Mammary epithelial cell (primary cell): ENCODE data around the gene CABS1.

Experiments
- EZH2 ChIP-seq: IDR thresholded peaks from 2 replicates; pipeline ENCODE4 v1.6.1; 2012; ENCODE audit warnings: low read length, inconsistent platforms, borderline replicate concordance
- TF ChIP-seq, protein P1 (sequence below), 2 donors: IDR thresholded peaks in 1 of 2; conservative IDR thresholded peaks in 1 of 2; 2 replicates each; pipeline ENCODE4 v1.5.1; 2011 to 2012; ENCODE audit warnings: inconsistent platforms in 2 of 2, low read length in 2 of 2, mild to moderate bottlenecking in 2 of 2, control low read depth in 1 of 2, low read depth in 1 of 2; ENCODE audit not compliant: insufficient read depth in 1 of 2; ENCODE audit errors: extremely low read depth in 1 of 2

DNA sequence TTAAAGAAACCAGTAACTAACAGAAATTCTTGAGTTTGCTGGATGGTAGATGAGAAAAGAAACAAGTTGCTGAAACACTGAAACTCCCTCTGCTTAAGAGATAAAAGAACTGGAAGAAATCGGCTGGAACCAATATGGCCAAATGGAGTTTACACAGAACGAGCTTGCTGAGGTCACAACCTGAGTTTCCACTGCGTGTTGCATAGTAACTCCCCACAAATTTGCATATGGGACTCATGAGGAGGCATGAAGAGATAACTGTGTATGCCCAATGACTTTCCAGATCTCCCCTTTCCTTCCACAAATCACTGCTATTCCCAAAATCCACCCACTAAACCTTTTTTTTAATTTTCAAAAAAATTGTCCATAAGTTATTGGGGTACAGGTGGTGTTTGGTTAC lies 38.0 kb downstream of the CABS1 start:
- TF ChIP-seq, protein P1, sequence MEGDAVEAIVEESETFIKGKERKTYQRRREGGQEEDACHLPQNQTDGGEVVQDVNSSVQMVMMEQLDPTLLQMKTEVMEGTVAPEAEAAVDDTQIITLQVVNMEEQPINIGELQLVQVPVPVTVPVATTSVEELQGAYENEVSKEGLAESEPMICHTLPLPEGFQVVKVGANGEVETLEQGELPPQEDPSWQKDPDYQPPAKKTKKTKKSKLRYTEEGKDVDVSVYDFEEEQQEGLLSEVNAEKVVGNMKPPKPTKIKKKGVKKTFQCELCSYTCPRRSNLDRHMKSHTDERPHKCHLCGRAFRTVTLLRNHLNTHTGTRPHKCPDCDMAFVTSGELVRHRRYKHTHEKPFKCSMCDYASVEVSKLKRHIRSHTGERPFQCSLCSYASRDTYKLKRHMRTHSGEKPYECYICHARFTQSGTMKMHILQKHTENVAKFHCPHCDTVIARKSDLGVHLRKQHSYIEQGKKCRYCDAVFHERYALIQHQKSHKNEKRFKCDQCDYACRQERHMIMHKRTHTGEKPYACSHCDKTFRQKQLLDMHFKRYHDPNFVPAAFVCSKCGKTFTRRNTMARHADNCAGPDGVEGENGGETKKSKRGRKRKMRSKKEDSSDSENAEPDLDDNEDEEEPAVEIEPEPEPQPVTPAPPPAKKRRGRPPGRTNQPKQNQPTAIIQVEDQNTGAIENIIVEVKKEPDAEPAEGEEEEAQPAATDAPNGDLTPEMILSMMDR (conservative IDR thresholded peaks at IDR 0.05 in 1 of 2, IDR thresholded peaks at IDR 0.05 in 1 of 2; ENCODE audit: extremely low read depth in 1 of 2, insufficient read depth in 1 of 2, low read depth in 1 of 2, low read length in 2 of 2), result no peak
- no peak for TF ChIP-seq EZH2
